H1 (cell line): ENCODE data around the gene TMED8. TPM values are rescaled to one million over a fixed set of nuclear protein-coding genes. Genes with fewer than 3 reads are reported as not detected.

Experiments
- CTCF ChIA-PET: fragments of 300-600 bp; sonication (Branson Sonifier 250); formaldehyde crosslinking; loops from one replicate; lab custom pipeline; 2021; ENCODE audit not compliant: partially characterized antibody; lab: Charles Lee
- POLR2A ChIA-PET: fragments of 300-600 bp; sonication (Branson Sonifier 250); formaldehyde crosslinking; loops from one replicate; lab custom pipeline; 2021; ENCODE audit warnings: inconsistent platforms; ENCODE audit not compliant: partially characterized antibody; lab: Charles Lee
- DNase-seq, 2 experiments: peaks; one replicate each; pipeline versions ENCODE4 v3.0.0 to v3.0.0-alpha.2; 2010 to 2022; ENCODE audit warnings: low spot score in 2 of 2, low read depth in 1 of 2, mixed read lengths in 1 of 2
- FAIRE-seq: peaks from 2 replicates; lab custom pipeline; 2011; peaks lifted over from hg19 to GRCh38; lab: Jason Lieb, UNC
- H2AFZ ChIP-seq: 2 replicates; pipeline ENCODE4 v1.8.1; 2012; ENCODE audit warnings: low read length, inconsistent platforms
- H2AK5ac ChIP-seq: 2 replicates; pipeline ENCODE4 v1.6.1; 2013; ENCODE audit warnings: low read depth, low read length
- H2BK120ac ChIP-seq: replicated peaks from 2 replicates; pipeline ENCODE3; 2013; ENCODE audit warnings: low read depth, low read length, inconsistent platforms
- H2BK12ac ChIP-seq: 2 replicates; pipeline ENCODE4 v1.6.1; 2013; ENCODE audit warnings: low read depth, low read length
- H2BK15ac ChIP-seq: 2 replicates; pipeline ENCODE4 v1.6.1; 2013; ENCODE audit warnings: low read length
- H2BK20ac ChIP-seq: 2 replicates; pipeline ENCODE4 v1.6.1; 2013; ENCODE audit warnings: low read length
- H2BK5ac ChIP-seq: 2 replicates; pipeline ENCODE4 v1.6.1; 2013; ENCODE audit warnings: low read depth, low read length
- H3K14ac ChIP-seq: 2 replicates; pipeline ENCODE4 v1.6.1; 2013; ENCODE audit warnings: inconsistent platforms; ENCODE audit not compliant: insufficient read length
- H3K18ac ChIP-seq: 2 replicates; pipeline ENCODE4 v1.6.1; 2013; ENCODE audit warnings: low read length; ENCODE audit errors: extremely low read depth
- H3K23ac ChIP-seq: 2 replicates; pipeline ENCODE4 v1.6.1; 2013; ENCODE audit warnings: inconsistent platforms; ENCODE audit not compliant: insufficient read length
- H3K23me2 ChIP-seq: 2 replicates; pipeline ENCODE4 v1.6.1; 2013; ENCODE audit warnings: low read depth, low read length
- H3K27ac ChIP-seq: 2 replicates; pipeline ENCODE4 v1.6.1; 2011; ENCODE audit warnings: low read depth, low read length, inconsistent platforms
- H3K27me3 ChIP-seq, 4 experiments: replicated peaks in 1 of 4; 1 replicate in 1 of 4; 2 replicates in 3 of 4; pipeline versions ENCODE4 v1.6.1 to v1.8.1; 2011 to 2013; ENCODE audit warnings: low read length in 3 of 4, mild to moderate bottlenecking in 3 of 4, inconsistent platforms in 2 of 4, mixed read lengths in 2 of 4, moderate library complexity in 1 of 4; ENCODE audit not compliant: control insufficient read depth in 3 of 4, insufficient read depth in 3 of 4; ENCODE audit errors: extremely low read depth in 1 of 4
- H3K36me3 ChIP-seq, 4 experiments: 2 replicates each; pipeline versions ENCODE4 v1.6.1 to v1.8.1; 2011 to 2013; ENCODE audit warnings: mild to moderate bottlenecking in 4 of 4, low read length in 3 of 4, moderate library complexity in 2 of 4, control low read depth in 1 of 4, inconsistent platforms in 1 of 4; ENCODE audit not compliant: insufficient read depth in 4 of 4, control insufficient read depth in 2 of 4
- H3K4ac ChIP-seq: replicated peaks from 2 replicates; pipeline ENCODE3; 2013; ENCODE audit warnings: low read length, low read depth, mixed read lengths, inconsistent platforms; ENCODE audit not compliant: insufficient read length
- H3K4me1 ChIP-seq, 4 experiments: replicated peaks in 1 of 4; 1 replicate in 1 of 4; 2 replicates in 3 of 4; pipeline versions ENCODE4 v1.6.1 to v1.8.1; 2011 to 2013; ENCODE audit warnings: low read length in 3 of 4, inconsistent platforms in 2 of 4, mixed read lengths in 1 of 4; ENCODE audit not compliant: insufficient read depth in 4 of 4, control insufficient read depth in 3 of 4
- H3K4me2 ChIP-seq, 2 experiments: 2 replicates each; pipeline versions ENCODE4 v1.6.1 to v1.8.1; 2011 to 2013; ENCODE audit warnings: low read depth in 2 of 2, low read length in 2 of 2, control low read depth in 1 of 2, inconsistent platforms in 1 of 2, mild to moderate bottlenecking in 1 of 2; ENCODE audit not compliant: insufficient read depth in 1 of 2
- H3K4me3 ChIP-seq, 4 experiments: fragments of 200-600, 300-600 bp in 1 of 4; sonication (generic), shearing (Covaris generic), sonication (Bioruptor Twin) in 1 of 4; 2 replicates each; pipeline versions ENCODE4 v1.5.1 to v1.8.1; 2011 to 2016; ENCODE audit warnings: low read length in 4 of 4, low read depth in 3 of 4, control low read depth in 2 of 4, inconsistent platforms in 2 of 4, mild to moderate bottlenecking in 2 of 4, mixed read lengths in 1 of 4, moderate library complexity in 1 of 4; ENCODE audit not compliant: insufficient read depth in 2 of 4; ENCODE audit errors: extremely low read depth in 1 of 4
- H3K56ac ChIP-seq: replicated peaks from 2 replicates; pipeline ENCODE3; 2013; ENCODE audit warnings: low read depth, mild to moderate bottlenecking, mixed read lengths, low read length, inconsistent platforms; ENCODE audit not compliant: insufficient read length
- H3K79me1 ChIP-seq: 2 replicates; pipeline ENCODE4 v1.6.1; 2013; ENCODE audit warnings: low read depth, low read length, control low read depth
- H3K79me2 ChIP-seq, 2 experiments: 2 replicates each; pipeline versions ENCODE4 v1.6.1 to v1.8.1; 2012 to 2013; ENCODE audit warnings: low read length in 2 of 2, mild to moderate bottlenecking in 2 of 2, inconsistent platforms in 1 of 2; ENCODE audit not compliant: insufficient read depth in 2 of 2, control insufficient read depth in 1 of 2
- H3K9ac ChIP-seq, 4 experiments: replicated peaks in 1 of 4; 1 replicate in 1 of 4; 2 replicates in 3 of 4; pipeline versions ENCODE4 v1.6.1 to v1.8.1; 2011 to 2013; ENCODE audit warnings: low read depth in 3 of 4, low read length in 3 of 4, control low read depth in 2 of 4, mild to moderate bottlenecking in 2 of 4, moderate library complexity in 2 of 4, inconsistent platforms in 1 of 4; ENCODE audit errors: extremely low read depth in 1 of 4
- H3K9me3 ChIP-seq, 2 experiments: 2 replicates each; pipeline versions ENCODE4 v1.6.1 to v1.8.1; 2012 to 2013; ENCODE audit warnings: mild to moderate bottlenecking in 2 of 2, moderate library complexity in 2 of 2, control low read depth in 1 of 2, inconsistent platforms in 1 of 2, low read depth in 1 of 2, low read length in 1 of 2, mixed read lengths in 1 of 2; ENCODE audit not compliant: insufficient read depth in 2 of 2
- H4K20me1 ChIP-seq, 2 experiments: replicated peaks in 1 of 2; 2 replicates each; pipeline versions ENCODE3 to v1.8.1; 2011 to 2013; ENCODE audit warnings: inconsistent platforms in 2 of 2, low read length in 2 of 2, mild to moderate bottlenecking in 1 of 2; ENCODE audit not compliant: insufficient read depth in 2 of 2, control insufficient read depth in 1 of 2
- H4K5ac ChIP-seq: 2 replicates; pipeline ENCODE4 v1.6.1; 2013; ENCODE audit warnings: low read length, low read depth, mixed read lengths, inconsistent platforms; ENCODE audit not compliant: insufficient read length
- H4K8ac ChIP-seq: 2 replicates; pipeline ENCODE4 v1.8.0; 2013; ENCODE audit warnings: mild to moderate bottlenecking, moderate library complexity, low read length, inconsistent platforms; ENCODE audit not compliant: insufficient read depth; ENCODE audit errors: extremely low read depth
- H4K91ac ChIP-seq: replicated peaks from 2 replicates; pipeline ENCODE3; 2013; ENCODE audit warnings: low read length, mixed read lengths, inconsistent platforms; ENCODE audit not compliant: insufficient read length
- JUND ChIP-seq: IDR thresholded peaks from 2 replicates; pipeline ENCODE4 v1.6.1; 2011; ENCODE audit warnings: mild to moderate bottlenecking, improper control_type of control experiment, low read length
- POU5F1 ChIP-seq: IDR thresholded peaks from 2 replicates; pipeline ENCODE4 v1.6.1; 2011; ENCODE audit warnings: low read depth, mild to moderate bottlenecking, low read length, moderate library complexity
- SP2 ChIP-seq: IDR thresholded peaks from 2 replicates; pipeline ENCODE4 v1.6.1; 2012; ENCODE audit warnings: mild to moderate bottlenecking, low read length, inconsistent platforms
- TCF12 ChIP-seq: IDR thresholded peaks from 2 replicates; pipeline ENCODE4 v1.6.1; 2011; ENCODE audit warnings: low read depth, mild to moderate bottlenecking, low read length
- WGBS, 2 experiments: shearing (Covaris generic) in 1 of 2; methylation state at CpG; one replicate each; pipeline versions ENCODE4 v1.1.6 to v1.1.7; 2013 to 2015; ENCODE audit warnings: low lambda C conversion rate in 2 of 2, mixed read lengths in 2 of 2, inconsistent platforms in 1 of 2, low coverage in 1 of 2, missing lambda C conversion rate in 1 of 2; ENCODE audit not compliant: insufficient replicate concordance in 2 of 2, insufficient coverage in 1 of 2, insufficient read length in 1 of 2; ENCODE audit errors: extremely low coverage in 1 of 2, missing lambda C conversion rate in 1 of 2; 5-methylcytosine and 5-hydroxymethylcytosine counted together
- polyA plus RNA-seq, 7 experiments: library from polyadenylated mRNA; depleted of rRNA in 3 of 7; stranded (reverse) in 5 of 7; unstranded in 2 of 7; fragments of >200 nt in 5 of 7; fragments of 200-250 nt in 2 of 7; gene quantifications; 1 replicate in 5 of 7; 2 replicates in 1 of 7; 4 replicates in 1 of 7; pipeline versions ENCODE4 v1.2.1 to v1.2.3, GENCODE V29; 2011 to 2013; ENCODE audit warnings: missing spikeins in 2 of 7, mixed read lengths in 2 of 7
- total RNA-seq: library from RNA; stranded (reverse); fragmentation: NEBNext Ultra II Directional; extraction: Animal tissue kit (Norgen Biotek cat#: 25700); gene quantifications from 2 replicates; pipeline ENCODE4 v1.2.1, GENCODE V29; 2021

Gene TMED8
- total and polyA plus RNA-seq, 2 of the 8 experiments (the other 6 are each of a cell fraction or from before 2014, with no cell fraction given) = 5.5 to 13.4 TPM

DNA sequence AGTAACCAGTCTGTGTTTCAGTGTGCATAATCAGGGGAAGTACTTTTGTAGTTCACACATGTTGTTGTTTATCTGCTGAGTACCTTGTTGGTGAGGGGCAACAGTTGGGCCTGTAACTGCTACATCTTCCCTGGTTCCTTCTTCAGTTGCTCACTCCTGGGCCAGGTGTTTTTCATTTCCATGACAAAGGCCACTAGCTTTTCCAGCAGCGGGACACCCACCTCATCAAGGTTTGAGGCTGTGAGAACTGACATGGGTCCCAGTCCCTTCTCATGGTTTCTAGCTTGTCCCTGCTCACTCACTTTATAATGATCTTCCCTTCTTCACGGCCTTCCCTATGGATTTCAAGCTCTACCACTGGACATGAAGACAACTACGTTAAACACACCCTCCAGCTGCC is 48.0 kb upstream of the TMED8 start:
- no peak for DNase-seq
- 71% methylated on average over 3 of the region's 3 CpGs; no CpG with 5 or more reads in 1 of the 2 experiments for WGBS, 2 experiments
- H3K4me2 ChIP-seq = peak overlapping the region; percentile 48 to 52
- no peak overlapping the region for H3K14ac ChIP-seq
- no peak overlapping the region for H4K5ac ChIP-seq
- H4K91ac ChIP-seq = no peak overlapping the region
- H3K36me3 ChIP-seq = peaks cover 10 to 33% (median 25%) of the 10 kb centered on the region in 4 experiments
- H2BK15ac ChIP-seq = no peak overlapping the region
- no peak overlapping the region for H3K56ac ChIP-seq
- H3K27me3 ChIP-seq = no peaks in the 10 kb centered on the region
- H2BK20ac ChIP-seq = no peak overlapping the region
- no peaks in the 10 kb centered on the region for H3K23me2 ChIP-seq
- H2BK5ac ChIP-seq = no peak overlapping the region
- no peak overlapping the region for H3K18ac ChIP-seq
- peak overlapping the region in 1 of 4 experiments; percentile 23; a peak in 1 of 8 replicates for H3K4me3 ChIP-seq
- no peaks in the 10 kb centered on the region for H3K79me1 ChIP-seq
- H2BK120ac ChIP-seq = no peak overlapping the region
- POLR2A ChIA-PET = no interaction called here
- no peak overlapping the region for H2BK12ac ChIP-seq
- H2AK5ac ChIP-seq = no peak overlapping the region
- no peaks in the 10 kb centered on the region for H4K20me1 ChIP-seq
- no peak overlapping the region for H3K9ac ChIP-seq
- CTCF ChIA-PET = interaction anchor here (0.9 to 1.3 kb wide), 3 partner anchors 21 to 90 kb away, joined by 3 read pairs; no protein-coding TSS in a partner anchor
- H3K79me2 ChIP-seq = no peaks in the 10 kb centered on the region
- H3K27ac ChIP-seq = 0 out of 2 replicates have a peak overlapping the region, but pooled peaks have one; percentile 9
- peak; percentile 57 for FAIRE-seq
- H3K9me3 ChIP-seq = 0 out of 4 replicates have a peak, but pooled peaks cover 0 to 2% of the 10 kb centered on the region in 2 experiments
- no peak overlapping the region for H3K4ac ChIP-seq
- H3K23ac ChIP-seq = no peak overlapping the region
- H3K4me1 ChIP-seq = peaks cover 2 to 8% (median 4%) of the 10 kb centered on the region in 4 experiments; a peak in 4 of 7 replicates
- H4K8ac ChIP-seq = no peak overlapping the region
- H2AFZ ChIP-seq = no peak overlapping the region
- TF ChIP-seq SP2 = no peak
- TF ChIP-seq POU5F1 = 0 out of 2 replicates have a peak, but pooled peaks have one; percentile 59
- no peak for TF ChIP-seq JUND
- 0 out of 2 replicates have a peak, but pooled peaks have one; percentile 29 for TF ChIP-seq TCF12
